H9 (cell line): ENCODE measurements around the gene ALKBH4. TPM values are rescaled to one million over a fixed set of nuclear protein-coding genes. Genes with fewer than 3 reads are reported as not detected.
"Not testable (repeated sequence)": the region's sequence is repeated elsewhere in the genome, so short reads cannot be mapped to it uniquely, and the experiment has no call there.

ENCODE experiments used
- DNase-seq: peaks from one replicate; pipeline ENCODE4 v3.0.0-alpha.2; 2017
- H2AFZ ChIP-seq: one replicate; pipeline ENCODE4 v1.6.1; 2013; ENCODE audit warnings: mild to moderate bottlenecking, low read length, control low read depth, moderate library complexity
- H2AK5ac ChIP-seq: 2 replicates; pipeline ENCODE4 v1.6.1; 2013; ENCODE audit warnings: low read length, control low read depth, mixed read lengths; ENCODE audit not compliant: insufficient read length
- H2BK120ac ChIP-seq: one replicate; pipeline ENCODE4 v1.6.1; 2013; ENCODE audit warnings: low read depth, mild to moderate bottlenecking, low read length, control low read depth, inconsistent platforms; ENCODE audit not compliant: poor library complexity, severe bottlenecking
- H2BK12ac ChIP-seq: 2 replicates; pipeline ENCODE4 v1.6.1; 2013; ENCODE audit warnings: low read length, control low read depth, mixed read lengths, low read depth; ENCODE audit not compliant: insufficient read length
- H2BK15ac ChIP-seq: 2 replicates; pipeline ENCODE4 v1.6.1; 2013; ENCODE audit warnings: low read depth, low read length, control low read depth
- H2BK20ac ChIP-seq: one replicate; pipeline ENCODE4 v1.6.1; 2013; ENCODE audit warnings: low read depth, mild to moderate bottlenecking, low read length, control low read depth, inconsistent platforms; ENCODE audit not compliant: poor library complexity, severe bottlenecking
- H2BK5ac ChIP-seq: 2 replicates; pipeline ENCODE4 v1.6.1; 2013; ENCODE audit warnings: low read length, control low read depth, mixed read lengths; ENCODE audit not compliant: insufficient read length
- H3K14ac ChIP-seq: 2 replicates; pipeline ENCODE4 v1.6.1; 2013; ENCODE audit warnings: low read length, control low read depth; ENCODE audit not compliant: insufficient read depth
- H3K18ac ChIP-seq: 2 replicates; pipeline ENCODE4 v1.6.1; 2013; ENCODE audit warnings: low read depth, mild to moderate bottlenecking, mixed read lengths, low read length, control low read depth; ENCODE audit not compliant: insufficient read length
- H3K23ac ChIP-seq: 2 replicates; pipeline ENCODE4 v1.6.1; 2013; ENCODE audit warnings: low read length, control low read depth, mixed read lengths, low read depth; ENCODE audit not compliant: insufficient read length
- H3K23me2 ChIP-seq: 2 replicates; pipeline ENCODE4 v1.6.1; 2013; ENCODE audit warnings: low read depth, mild to moderate bottlenecking, mixed read lengths, low read length, control low read depth; ENCODE audit not compliant: insufficient read length, poor library complexity, severe bottlenecking
- H3K27ac ChIP-seq: 2 replicates; pipeline ENCODE4 v1.5.1; 2013; ENCODE audit warnings: low read length, control low read depth, mixed read lengths, low read depth; ENCODE audit not compliant: insufficient read length
- H3K27me3 ChIP-seq: 2 replicates; pipeline ENCODE4 v1.6.1; 2013; ENCODE audit warnings: low read length, control low read depth, inconsistent platforms; ENCODE audit not compliant: insufficient read depth
- H3K4ac ChIP-seq: 2 replicates; pipeline ENCODE4 v1.6.1; 2013; ENCODE audit warnings: low read depth, mild to moderate bottlenecking, control low read depth, inconsistent platforms, low read length, moderate library complexity
- H3K4me1 ChIP-seq: 2 replicates; pipeline ENCODE4 v1.6.1; 2013; ENCODE audit warnings: low read length, control low read depth, inconsistent platforms; ENCODE audit not compliant: insufficient read depth
- H3K4me2 ChIP-seq: 2 replicates; pipeline ENCODE4 v1.6.1; 2013; ENCODE audit warnings: low read length, control low read depth, mixed read lengths; ENCODE audit not compliant: insufficient read length, insufficient read depth
- H3K56ac ChIP-seq: 2 replicates; pipeline ENCODE4 v1.6.1; 2013; ENCODE audit warnings: low read depth, mild to moderate bottlenecking, mixed read lengths, low read length, control low read depth; ENCODE audit not compliant: insufficient read length
- H3K79me1 ChIP-seq: 2 replicates; pipeline ENCODE4 v1.6.1; 2013; ENCODE audit warnings: low read depth, mild to moderate bottlenecking, moderate library complexity, low read length, control low read depth, inconsistent platforms; ENCODE audit not compliant: insufficient read depth, poor library complexity, severe bottlenecking
- H3K79me2 ChIP-seq: 2 replicates; pipeline ENCODE4 v1.6.1; 2013; ENCODE audit warnings: low read length, control low read depth, inconsistent platforms; ENCODE audit not compliant: insufficient read depth
- H3K9ac ChIP-seq: 2 replicates; pipeline ENCODE4 v1.6.1; 2013; ENCODE audit warnings: low read length, control low read depth, mixed read lengths; ENCODE audit not compliant: insufficient read length; ENCODE audit errors: extremely low read depth
- H3K9me3 ChIP-seq: one replicate; pipeline ENCODE4 v1.6.1; 2013; ENCODE audit warnings: low read depth, low read length, inconsistent platforms; ENCODE audit not compliant: control insufficient read depth
- H3T11ph ChIP-seq: one replicate; pipeline ENCODE4 v1.6.1; 2013; ENCODE audit warnings: mild to moderate bottlenecking, low read length, control low read depth, inconsistent platforms
- H4K20me1 ChIP-seq: one replicate; pipeline ENCODE4 v1.6.1; 2013; ENCODE audit not compliant: control insufficient read depth, insufficient read length, insufficient read depth
- H4K5ac ChIP-seq: 2 replicates; pipeline ENCODE4 v1.6.1; 2013; ENCODE audit warnings: low read depth, mild to moderate bottlenecking, mixed read lengths, low read length, control low read depth; ENCODE audit not compliant: insufficient read length
- H4K8ac ChIP-seq: replicated peaks from 2 replicates; pipeline ENCODE4 v1.6.1; 2013; ENCODE audit warnings: low read length, control low read depth, mixed read lengths, low read depth; ENCODE audit not compliant: insufficient read length
- H4K91ac ChIP-seq: 2 replicates; pipeline ENCODE4 v1.6.1; 2013; ENCODE audit warnings: low read depth, mild to moderate bottlenecking, moderate library complexity, mixed read lengths, low read length, control low read depth; ENCODE audit not compliant: insufficient read length
- H3K27ac Mint-ChIP-seq, 3 experiments: 2 replicates in 2 of 3; 3 replicates in 1 of 3; pipeline ENCODE4 v1.8.0; 2020 to 2021; ENCODE audit warnings: mixed read lengths in 3 of 3, mild to moderate bottlenecking in 1 of 3, moderate library complexity in 1 of 3
- H3K27me3 Mint-ChIP-seq: 2 replicates; pipeline ENCODE4 v1.8.0; 2021; ENCODE audit warnings: low read depth, mild to moderate bottlenecking, moderate library complexity, mixed read lengths
- H3K36me3 Mint-ChIP-seq, 3 experiments: 2 replicates in 2 of 3; 3 replicates in 1 of 3; pipeline ENCODE4 v1.8.0; 2020 to 2021; ENCODE audit warnings: low read depth in 3 of 3, mixed read lengths in 3 of 3; ENCODE audit not compliant: insufficient read depth in 1 of 3
- H3K4me1 Mint-ChIP-seq, 2 experiments: 2 replicates each; pipeline ENCODE4 v1.8.0; 2020; ENCODE audit warnings: mixed read lengths in 2 of 2
- H3K4me3 Mint-ChIP-seq, 2 experiments: 2 replicates in 1 of 2; 3 replicates in 1 of 2; pipeline ENCODE4 v1.8.0; 2020 to 2021; ENCODE audit warnings: mild to moderate bottlenecking in 2 of 2, mixed read lengths in 2 of 2, moderate library complexity in 1 of 2
- H3K9me3 Mint-ChIP-seq, 2 experiments: 2 replicates in 1 of 2; 3 replicates in 1 of 2; pipeline ENCODE4 v1.8.0; 2020; ENCODE audit warnings: mild to moderate bottlenecking in 2 of 2, mixed read lengths in 2 of 2, moderate library complexity in 1 of 2
- WGBS: extraction: QIAGEN DNeasy Blood & Tissue Kit; methylation state at CpG from one replicate; pipeline ENCODE4 v1.1.7; 2013; ENCODE audit warnings: missing lambda C conversion rate, low lambda C conversion rate, mixed read lengths; ENCODE audit not compliant: insufficient read length; ENCODE audit errors: extremely low coverage; 5-methylcytosine and 5-hydroxymethylcytosine counted together
- total RNA-seq: library from RNA; stranded (reverse); gene quantifications from 2 replicates; pipeline ENCODE4 v1.2.1, GENCODE V29; 2021

ALKBH4 gene
- total RNA-seq, 1 experiment from 2014 or later: 23.9 TPM

DNA sequence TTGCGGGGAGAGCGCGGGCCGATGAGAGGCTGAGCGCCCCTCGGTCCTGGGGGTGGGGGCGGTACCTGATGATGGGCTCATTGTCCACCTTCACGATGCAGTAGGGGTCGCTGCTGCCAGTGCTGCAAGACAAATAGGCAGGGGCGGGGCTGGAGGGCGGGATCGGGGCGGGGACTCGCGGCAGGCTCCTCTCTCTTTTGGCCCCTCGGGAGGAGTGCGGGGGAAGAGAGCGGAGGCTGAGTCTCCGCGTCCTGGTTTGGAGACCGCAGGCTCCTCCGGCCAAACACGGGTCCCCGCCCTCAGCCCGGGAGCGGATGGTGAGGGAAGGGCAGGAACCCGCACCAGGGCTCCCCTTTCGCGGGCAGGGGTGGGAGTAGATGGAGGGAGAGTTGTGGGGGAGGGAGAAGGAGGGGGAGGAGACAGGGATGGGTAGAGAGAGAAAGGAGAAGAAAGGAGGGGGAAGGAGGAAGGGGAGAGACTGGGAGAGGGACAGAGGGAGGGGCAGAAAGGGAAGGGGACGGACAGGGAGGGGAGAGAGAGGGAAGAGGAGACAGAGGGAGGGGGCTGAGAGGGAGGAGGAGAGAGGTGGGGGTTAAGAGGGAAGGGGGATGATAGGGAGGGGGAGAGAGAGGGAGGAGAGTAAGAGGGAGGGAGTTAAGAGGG, 47.3 kb upstream of the ALKBH4 start:
- not testable (repeated sequence) for H3K23ac ChIP-seq, H2AFZ ChIP-seq, H4K91ac ChIP-seq, H3K56ac ChIP-seq, H3K27me3 ChIP-seq, H3K79me1 ChIP-seq, H3K4me1 Mint-ChIP-seq, H3K4ac ChIP-seq, H2BK120ac ChIP-seq, H3K9ac ChIP-seq, H2BK12ac ChIP-seq, H2BK15ac ChIP-seq, H3T11ph ChIP-seq, H3K36me3 Mint-ChIP-seq, H3K23me2 ChIP-seq, H3K18ac ChIP-seq, H3K14ac ChIP-seq, H3K27ac Mint-ChIP-seq, H3K4me3 Mint-ChIP-seq, H3K27ac ChIP-seq, H2BK20ac ChIP-seq, H4K5ac ChIP-seq, H3K27me3 Mint-ChIP-seq, DNase-seq, H3K9me3 ChIP-seq, H4K8ac ChIP-seq, H3K4me1 ChIP-seq, H4K20me1 ChIP-seq, H2BK5ac ChIP-seq, H3K9me3 Mint-ChIP-seq, H3K4me2 ChIP-seq, H3K79me2 ChIP-seq, H2AK5ac ChIP-seq
- WGBS: no CpG with 5 or more reads among the region's 30 CpGs

GRCh38 chr7:102510575-102510974, 45.9 kb upstream of the ALKBH4 start:
- H3K4me1 ChIP-seq, H3K27me3 ChIP-seq, H3K27me3 Mint-ChIP-seq, H3T11ph ChIP-seq, H2BK12ac ChIP-seq, H2AFZ ChIP-seq, H3K27ac Mint-ChIP-seq, H3K56ac ChIP-seq, H2BK15ac ChIP-seq, H3K79me1 ChIP-seq, H3K9ac ChIP-seq, H3K79me2 ChIP-seq, H2BK120ac ChIP-seq, H3K4me3 Mint-ChIP-seq, H3K4me1 Mint-ChIP-seq, H3K9me3 Mint-ChIP-seq, H3K14ac ChIP-seq, H3K36me3 Mint-ChIP-seq, H3K9me3 ChIP-seq, H3K4ac ChIP-seq, H4K5ac ChIP-seq, H2BK5ac ChIP-seq, H3K18ac ChIP-seq, H4K20me1 ChIP-seq, H3K4me2 ChIP-seq, H3K23ac ChIP-seq, H2BK20ac ChIP-seq, H4K8ac ChIP-seq, H3K27ac ChIP-seq, H2AK5ac ChIP-seq, H4K91ac ChIP-seq, DNase-seq, H3K23me2 ChIP-seq: not testable (repeated sequence)
- WGBS: no CpG with 5 or more reads among the region's 8 CpGs
